Transverse colon (tissue), 4 donors: ENCODE measurements around the gene ADAMTS19. TPM values are rescaled to one million over a fixed set of nuclear protein-coding genes. Genes with fewer than 3 reads are reported as not detected.
"Not testable (repeated sequence)": the region's sequence is repeated elsewhere in the genome, so short reads cannot be mapped to it uniquely, and the experiment has no call there.

ENCODE experiments used
- DNase-seq: peaks from one replicate; pipeline ENCODE4 v3.0.0-alpha.2; 2019
- H3K27ac ChIP-seq, 4 donors: fragments of 200-600 bp; sonication (generic); 2 replicates each; pipeline ENCODE4 v1.5.1; 2016 to 2018; ENCODE audit warnings: inconsistent platforms in 4 of 4
- H3K27me3 ChIP-seq: fragments of 200-600 bp; sonication (generic); 2 replicates; pipeline ENCODE4 v1.5.1; 2017; ENCODE audit warnings: inconsistent platforms
- H3K36me3 ChIP-seq, 4 donors: fragments of 200-600 bp; sonication (generic); 2 replicates each; pipeline ENCODE4 v1.5.1; 2017 to 2019; ENCODE audit warnings: inconsistent platforms in 4 of 4
- H3K4me1 ChIP-seq, 4 donors: fragments of 200-600 bp; sonication (generic); 2 replicates each; pipeline ENCODE4 v1.5.1; 2017 to 2020; ENCODE audit warnings: inconsistent platforms in 4 of 4
- H3K4me3 ChIP-seq, 4 donors: fragments of 200-600 bp; sonication (generic); 1 replicate in 1 of 4; 2 replicates in 3 of 4; pipeline versions ENCODE4 v1.5.1 to v1.6.1; 2017 to 2019; ENCODE audit warnings: inconsistent platforms in 4 of 4
- H3K9me3 ChIP-seq, 2 donors: fragments of 200-600 bp; sonication (generic); 2 replicates each; pipeline ENCODE4 v1.5.1; 2017 to 2019; ENCODE audit warnings: inconsistent platforms in 2 of 2
- CTCF ChIP-seq, 5 experiments: fragments of 200-600 bp in 3 of 5; fragments of 450-650 bp in 2 of 5; sonication (generic) in 3 of 5; IDR thresholded peaks; 1 replicate in 2 of 5; 2 replicates in 3 of 5; pipeline ENCODE4 v1.5.1; 2016 to 2017; ENCODE audit warnings: antibody characterized with exemption in 5 of 5, inconsistent platforms in 3 of 5, mild to moderate bottlenecking in 2 of 5, moderate library complexity in 1 of 5
- EP300 ChIP-seq: sonication (generic); formaldehyde crosslinking; IDR thresholded peaks from one replicate; pipeline ENCODE4 v1.6.1; 2017; ENCODE audit warnings: antibody characterized with exemption, low read depth
- POLR2A ChIP-seq: fragments of 450-650 bp; IDR thresholded peaks from one replicate; pipeline ENCODE4 v1.6.1; 2016; ENCODE audit warnings: antibody characterized with exemption, mild to moderate bottlenecking, moderate library complexity
- POLR2AphosphoS5 ChIP-seq, 3 donors: sonication (generic); formaldehyde crosslinking; IDR thresholded peaks; one replicate each; pipeline ENCODE4 v1.6.1; 2016; ENCODE audit warnings: antibody characterized with exemption in 3 of 3
- WGBS, 2 donors: methylation state at CpG; one replicate each; pipeline ENCODE4 v1.1.5; 2018; ENCODE audit warnings: low coverage in 1 of 2; 5-methylcytosine and 5-hydroxymethylcytosine counted together
- in situ Hi-C, 4 donors: fragments of 200-750 bp; cut with MboI; loops; one replicate each; pipeline versions ENCODE4 v1.15.0 to v1.15.1; 2017; ENCODE audit warnings: low sequenced_read_pairs in 3 of 4, low pct_ligation_motif_present in 1 of 4, low pct_unique_long_range_greater_than_20kb in 1 of 4
- intact Hi-C: fragments of 100-400 bp; cut with DNase I; formaldehyde crosslinking; loops from one replicate; pipeline ENCODE4 v1.15.1; 2023; ENCODE audit warnings: low total_unique reads
- total RNA-seq, 4 donors: library from RNA; depleted of rRNA; stranded (reverse); fragments of >200 nt; gene quantifications; one replicate each; pipeline ENCODE4 v1.1.0, GENCODE V29; 2016

Gene ADAMTS19
- total RNA-seq, 4 donors from 2014 or later = 0.16 to 0.96 TPM; not detected in 2

GRCh38 chr5:129419292-129419691 is 40.8 kb upstream of the ADAMTS19 start:
- H3K36me3 ChIP-seq = no peaks in the 10 kb centered on the region
- H3K9me3 ChIP-seq = no peaks in the 10 kb centered on the region
- no peak overlapping the region for H3K27ac ChIP-seq
- no peak for DNase-seq
- WGBS, 2 donors = 83 to 86% methylated on average over 3 of the region's 3 CpGs
- H3K27me3 ChIP-seq = no peaks in the 10 kb centered on the region
- in situ Hi-C loops = no loop called here
- no peak overlapping the region for H3K4me3 ChIP-seq
- TF ChIP-seq CTCF (IDR thresholded peaks at IDR 0.05) = no peak
- no peak for TF ChIP-seq POLR2A
- no peak for TF ChIP-seq EP300
- TF ChIP-seq POLR2AphosphoS5 (IDR thresholded peaks at IDR 0.05) = no peak
- intact Hi-C loops = no loop called here
- no peaks in the 10 kb centered on the region for H3K4me1 ChIP-seq

- in situ Hi-C loops = no loop called here
- Histone ChIP-seq H3K4me3 (no peak overlapping the region), H3K27me3 (no peaks in the 10 kb centered on the region), H3K9me3 (no peaks in the 10 kb centered on the region), H3K27ac (no peak overlapping the region), H3K36me3 (no peaks in the 10 kb centered on the region), H3K4me1 (no peaks in the 10 kb centered on the region)
- TF ChIP-seq POLR2AphosphoS5 (IDR thresholded peaks at IDR 0.05) = no peak
- TF ChIP-seq EP300 = no peak
- TF ChIP-seq POLR2A = no peak
- no peak for TF ChIP-seq CTCF (IDR thresholded peaks at IDR 0.05)
- intact Hi-C loops = no loop called here
- DNase-seq = no peak
Measured at GRCh38 chr5:129425031-129425430, 35.1 kb upstream of the ADAMTS19 start.

GRCh38 chr5:129426071-129426470 is 34.0 kb upstream of the ADAMTS19 start:
- 86 to 87% methylated on average over 1 of the region's 1 CpG for WGBS, 2 donors
- Histone ChIP-seq H3K27me3 (no peaks in the 10 kb centered on the region), H3K4me1 (no peaks in the 10 kb centered on the region), H3K4me3 (no peak overlapping the region), H3K27ac (no peak overlapping the region), H3K9me3 (no peaks in the 10 kb centered on the region), H3K36me3 (no peaks in the 10 kb centered on the region)
- intact Hi-C loops = no loop called here
- no peak for DNase-seq
- TF ChIP-seq EP300 (no peak), POLR2AphosphoS5 (IDR thresholded peaks at IDR 0.05) (no peak), CTCF (IDR thresholded peaks at IDR 0.05) (no peak), POLR2A (no peak)
- in situ Hi-C loops = no loop called here

- H3K36me3 ChIP-seq, intact Hi-C loops, H3K9me3 ChIP-seq, H3K27ac ChIP-seq, DNase-seq, H3K4me1 ChIP-seq, H3K27me3 ChIP-seq, in situ Hi-C loops, H3K4me3 ChIP-seq: not testable (repeated sequence)
- WGBS, 2 donors = 83 to 96% methylated on average over 4 to 5 of the region's 5 CpGs
Measured at GRCh38 chr5:129428636-129429035, 31.5 kb upstream of the ADAMTS19 start.

- in situ Hi-C loops (no loop called here), intact Hi-C loops (no loop called here)
- H3K27me3 ChIP-seq = no peaks in the 10 kb centered on the region
- no peak overlapping the region for H3K27ac ChIP-seq
- TF ChIP-seq POLR2AphosphoS5 (IDR thresholded peaks at IDR 0.05) (no peak), POLR2A (no peak), CTCF (IDR thresholded peaks at IDR 0.05) (no peak)
- no peaks in the 10 kb centered on the region for H3K36me3 ChIP-seq
- no peaks in the 10 kb centered on the region for H3K4me1 ChIP-seq
- H3K4me3 ChIP-seq = no peak overlapping the region
- H3K9me3 ChIP-seq = no peaks in the 10 kb centered on the region
- no peak for DNase-seq
Measured at GRCh38 chr5:129431406-129431805, 28.7 kb upstream of the ADAMTS19 start.
